NCI-H526 (cell line): ENCODE data around the gene SNRNP200.
"Not testable (repeated sequence)": the region's sequence is repeated elsewhere in the genome, so short reads cannot be mapped to it uniquely, and the experiment has no call there.

Experiments used
- DNase-seq, 2 experiments: peaks; one replicate each; lab custom pipeline; 2025; lab: John Stamatoyannopoulos, UW

SNRNP200 gene

GRCh38 chr2:96325041-96325883 lies 19.9 kb upstream of the SNRNP200 start, which contains the start of gene ITPRIPL1:
Gene ITPRIPL1, plus strand, starts transcription at chr2:96325317. Its CDS starts 523 bp downstream, at chr2:96325840.
- peak; percentile 34 to 70 for DNase-seq

DNA sequence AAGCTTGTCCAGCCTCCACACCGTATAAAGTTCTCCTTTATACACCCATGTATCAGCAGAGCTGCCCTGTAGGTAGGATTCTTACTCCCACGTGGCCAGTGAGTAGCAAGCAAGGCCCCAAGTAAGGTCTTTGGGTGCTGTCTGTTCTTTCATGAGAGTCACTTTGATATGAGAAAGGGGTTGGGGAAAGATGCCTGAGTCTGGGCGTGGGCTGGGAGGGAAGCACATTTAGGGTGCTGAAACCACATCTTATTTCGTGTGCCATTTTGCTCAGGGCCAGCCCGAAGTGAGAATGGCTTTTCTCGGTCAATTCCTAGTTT lies 19.3 kb upstream of the SNRNP200 start:
- DNase-seq = no peak

- no peak for DNase-seq
These were observed 18.5 kb upstream of the SNRNP200 start for GRCh38 chr2:96323849-96324248.

DNA sequence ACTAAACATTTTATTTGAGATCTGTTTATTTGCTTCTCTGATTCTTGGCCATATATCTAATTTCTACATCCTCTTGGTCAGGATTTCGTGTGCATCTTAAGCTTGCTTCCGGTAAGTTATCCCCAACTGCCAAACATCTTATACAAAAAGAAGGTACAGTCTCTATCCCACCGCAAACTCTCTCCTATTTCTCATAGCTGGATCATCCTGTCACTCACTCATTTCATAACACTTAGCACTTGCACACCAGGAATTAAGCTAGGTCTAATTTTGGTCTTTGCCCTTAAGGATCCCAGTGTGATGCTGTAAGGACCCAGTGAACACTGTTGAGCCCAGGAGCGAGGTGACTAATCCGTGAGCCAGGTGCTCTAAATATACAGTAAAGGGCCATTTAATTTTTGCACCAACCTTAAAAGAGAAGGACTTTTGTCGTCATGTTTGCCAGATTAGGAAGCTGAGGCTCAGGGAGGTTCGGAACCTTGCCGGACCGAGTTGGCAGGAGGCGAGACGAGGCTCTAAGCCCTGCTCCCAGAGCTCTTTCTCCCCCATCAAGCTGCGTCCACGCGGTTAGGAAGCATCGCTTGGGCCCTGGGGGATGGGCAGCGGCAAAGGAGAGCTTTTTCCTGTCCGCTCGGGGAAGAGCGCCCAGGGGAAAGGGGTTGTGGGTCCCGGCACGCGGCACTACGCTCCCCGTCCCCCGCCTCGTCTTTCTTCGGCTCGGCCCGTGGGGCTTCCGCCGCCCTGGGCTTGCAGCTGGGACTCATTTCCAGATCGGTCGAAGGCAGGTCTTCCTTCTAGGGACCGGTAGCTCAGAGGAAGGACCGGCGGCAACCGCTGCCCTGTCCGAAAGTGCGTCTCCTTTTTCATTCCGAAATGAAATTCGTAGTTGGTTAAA lies 15.6 kb upstream of the SNRNP200 start:
- peak; percentile 78 to 82 for DNase-seq

GRCh38 chr2:96320326-96320725 lies 15.0 kb upstream of the SNRNP200 start:
- DNase-seq = peak in 1 of 2 experiments; percentile 1

DNA sequence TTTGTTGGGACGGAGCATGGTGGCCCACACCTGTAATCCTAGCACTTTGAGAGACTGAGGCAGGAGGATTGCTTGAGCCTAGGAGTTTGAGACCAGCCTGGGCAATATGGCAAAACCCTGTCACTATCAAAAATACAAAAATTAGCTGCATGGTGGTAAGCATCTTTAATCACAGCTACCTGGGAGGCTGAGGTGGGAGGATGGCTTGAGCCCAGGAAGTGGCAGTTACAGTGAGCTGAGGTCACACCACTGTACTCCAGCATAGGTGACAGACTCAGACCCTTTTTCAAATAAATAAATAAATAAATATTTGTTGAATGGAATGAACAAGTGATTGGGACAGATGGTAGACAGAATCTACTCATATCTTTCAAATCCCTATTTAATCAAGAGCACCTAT lies 14.1 kb upstream of the SNRNP200 start:
- no peak for DNase-seq

- DNase-seq = no peak
These were observed 13.4 kb upstream of the SNRNP200 start for GRCh38 chr2:96318723-96319122.

DNA sequence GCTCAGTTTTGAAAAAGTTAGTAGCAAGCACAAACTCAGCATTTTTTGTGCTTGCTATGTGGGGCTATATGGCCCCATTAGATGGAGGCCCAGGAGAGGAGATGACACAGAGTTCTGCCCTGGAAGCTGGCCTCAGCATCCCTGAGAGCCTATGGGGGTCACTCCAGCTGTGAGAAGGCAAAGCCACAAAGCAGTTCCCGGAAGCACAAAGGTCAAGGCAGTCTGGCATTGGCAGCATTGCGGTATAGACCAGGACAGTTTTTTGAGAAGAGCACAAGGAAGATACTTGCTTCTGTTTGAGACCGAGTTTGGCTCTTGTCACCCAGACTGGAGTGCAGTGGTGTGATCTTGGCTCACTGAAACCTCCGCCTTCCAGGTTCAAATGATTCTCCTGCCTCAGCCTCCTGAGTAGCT lies 12.2 kb upstream of the SNRNP200 start:
- no peak for DNase-seq

GRCh38 chr2:96316999-96317398 lies 11.7 kb upstream of the SNRNP200 start:
- no peak for DNase-seq

DNA sequence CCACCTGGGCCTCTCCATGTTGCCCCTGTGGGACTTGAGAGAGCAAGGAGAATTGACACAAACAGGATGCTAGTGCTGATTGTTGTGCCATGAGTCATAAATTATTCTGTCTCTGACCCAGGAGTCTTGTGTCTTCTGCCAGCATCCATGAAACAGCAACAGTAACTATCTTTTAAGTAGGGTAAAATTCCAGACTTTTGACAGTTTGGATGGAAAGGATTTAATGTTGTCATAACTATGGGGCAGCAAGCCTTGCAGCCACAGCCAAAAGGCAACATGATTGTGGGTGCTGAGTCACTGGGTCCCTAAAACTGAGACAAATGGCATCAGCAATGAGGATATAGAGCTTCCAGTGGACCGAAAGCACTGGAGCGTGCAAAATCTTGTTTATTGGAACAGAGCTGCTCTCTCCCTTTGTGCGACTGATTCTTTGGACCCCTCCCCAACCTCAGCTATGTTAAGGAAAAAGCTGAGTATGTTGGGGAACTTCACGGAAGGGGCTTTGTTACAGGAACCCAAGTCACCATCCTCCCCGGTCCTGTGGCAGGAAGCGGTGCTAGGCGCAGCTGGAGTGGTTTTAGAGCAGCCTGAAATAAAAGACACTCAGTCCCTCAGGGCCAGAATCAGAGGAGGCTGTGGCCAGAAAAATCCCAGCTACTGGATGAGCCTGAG lies 10.2 kb upstream of the SNRNP200 start:
- DNase-seq = no peak

- DNase-seq = no peak
These were observed 9.7 kb upstream of the SNRNP200 start for GRCh38 chr2:96315005-96315399.

- DNase-seq = no peak
These were observed 2.9 kb upstream of the SNRNP200 start for GRCh38 chr2:96308248-96308647.

GRCh38 chr2:96306370-96306769 lies 1.0 kb upstream of the SNRNP200 start:
- no peak for DNase-seq

- no peak for DNase-seq
These were observed 598 bp upstream of the SNRNP200 start for GRCh38 chr2:96305979-96306308.

DNA sequence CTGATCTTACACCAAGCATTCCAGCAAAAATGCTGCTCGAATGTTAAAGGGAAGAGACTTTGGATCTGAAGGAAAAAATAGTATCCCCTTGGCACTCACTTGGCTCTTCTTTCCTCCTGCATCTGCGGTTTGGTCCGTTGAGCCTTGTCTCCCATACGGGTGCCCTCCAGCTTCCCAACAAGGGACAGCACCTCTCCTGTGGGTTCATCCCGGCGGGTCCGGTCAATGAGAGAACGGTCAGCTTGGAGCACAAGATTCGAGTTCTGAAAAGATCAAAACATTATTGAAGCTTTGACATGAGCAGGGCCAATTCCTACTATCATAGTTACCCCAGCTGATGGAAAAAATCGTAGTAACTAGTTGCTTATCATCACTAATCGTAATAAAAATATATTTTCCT lies 740 bp downstream of the SNRNP200 start:
- no peak for DNase-seq

- no peak for DNase-seq
These were observed 3.5 kb downstream of the SNRNP200 start for GRCh38 chr2:96301865-96302264.

DNA sequence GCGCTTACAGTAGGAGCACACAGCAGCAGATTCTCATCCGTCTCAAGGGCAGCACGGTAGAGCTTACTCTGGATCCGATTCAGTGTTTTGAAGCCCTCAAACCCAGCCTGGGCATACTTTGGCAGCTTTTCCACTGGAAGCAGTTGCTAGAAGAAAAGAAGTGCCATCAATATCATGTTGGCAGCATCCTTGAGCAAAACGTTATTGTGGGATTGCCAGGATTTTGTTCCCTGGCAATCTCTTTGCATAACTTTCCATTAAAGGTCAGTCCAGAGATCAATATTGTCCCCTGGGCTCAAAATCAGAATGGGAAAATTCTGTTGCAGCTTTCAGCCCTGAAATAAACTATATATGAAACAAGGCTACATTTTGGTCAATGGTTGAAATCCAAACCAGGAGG lies 8.4 kb downstream of the SNRNP200 start:
- no peak for DNase-seq

DNA sequence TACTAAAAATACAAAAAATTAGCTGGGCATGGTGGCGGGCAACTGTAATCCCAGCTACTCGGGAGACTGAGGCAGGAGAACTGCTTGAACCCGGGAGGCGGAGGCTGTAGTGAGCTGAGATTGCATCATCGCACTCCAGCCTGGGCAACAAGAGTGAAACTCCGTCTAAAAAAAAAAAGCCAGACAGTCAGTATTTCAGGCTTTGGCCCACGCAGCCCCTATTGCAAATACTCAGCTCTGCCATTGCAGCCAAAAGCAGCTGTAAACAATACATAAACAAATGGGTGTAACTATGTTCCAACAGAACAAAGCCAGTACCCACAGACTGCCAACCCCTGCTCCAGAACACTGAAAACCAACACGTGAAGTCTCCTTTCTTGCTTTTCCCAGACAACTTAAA lies 11.1 kb downstream of the SNRNP200 start:
- DNase-seq = not testable (repeated sequence)

- DNase-seq = no peak
These were observed 13.6 kb downstream of the SNRNP200 start for GRCh38 chr2:96291751-96292150.

DNA sequence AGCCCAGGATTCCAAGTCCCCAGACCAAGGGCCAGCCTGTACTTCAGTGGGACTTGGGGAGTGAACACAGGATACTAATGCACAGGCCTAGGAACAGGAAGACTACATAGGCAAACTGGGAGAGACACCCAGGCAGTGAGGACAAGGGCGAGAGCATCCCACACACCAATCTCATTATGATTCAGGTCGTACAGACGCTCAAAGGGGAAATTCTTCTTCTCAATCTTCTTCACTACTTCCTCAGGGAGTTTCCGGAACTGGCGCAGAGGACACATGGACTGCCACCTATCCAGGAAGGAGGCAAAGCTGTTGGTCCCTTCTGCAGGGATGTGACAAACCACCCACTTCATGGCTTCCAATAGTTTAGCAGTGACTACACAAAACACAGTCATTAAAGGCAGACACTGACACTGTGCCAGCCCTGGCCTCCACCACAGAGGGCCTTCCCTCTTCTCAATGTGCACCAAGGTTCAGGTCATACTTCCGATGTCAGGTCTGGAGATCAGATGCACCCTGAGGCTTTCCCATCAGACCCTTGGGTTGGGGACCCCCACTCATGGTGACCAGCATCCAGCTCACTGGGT lies 18.0 kb downstream of the SNRNP200 start:
- no peak for DNase-seq

DNA sequence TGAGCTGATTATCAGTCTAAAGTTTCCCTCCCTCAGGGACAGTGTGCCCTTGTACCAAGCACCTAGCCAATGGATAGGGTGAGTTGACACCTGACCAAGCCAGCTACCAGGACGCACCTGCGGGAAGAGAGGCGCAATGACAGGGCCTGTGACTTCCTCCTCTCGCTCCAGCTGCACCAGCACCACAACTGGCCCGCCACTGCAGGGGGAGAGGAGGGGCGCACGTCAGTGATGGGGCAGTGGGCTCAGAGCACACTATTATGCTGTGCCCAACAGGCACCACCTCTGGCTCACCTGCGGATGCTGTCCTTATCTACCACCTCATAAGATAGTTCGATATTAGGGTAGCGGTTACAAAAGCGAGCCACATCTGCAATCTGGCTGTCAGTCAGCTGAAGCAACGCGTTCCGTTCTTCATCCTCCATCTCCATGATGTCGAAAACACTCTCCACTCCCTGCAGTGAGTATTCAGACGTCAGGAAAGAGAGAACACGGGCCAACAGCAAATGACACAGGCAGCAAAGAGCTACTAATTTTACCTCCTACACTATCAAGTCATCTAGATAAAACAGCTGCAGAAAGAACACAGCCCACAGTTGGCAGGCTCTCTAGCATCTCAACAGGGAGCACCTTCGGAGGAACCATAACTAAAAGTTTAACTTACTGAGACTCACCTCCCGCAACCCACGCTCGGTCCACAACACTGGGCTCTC lies 28.4 kb downstream of the SNRNP200 start:
- DNase-seq = no peak
